ENCODE measurements around the gene FAM163B.
"Not testable (repeated sequence)": the region's sequence is repeated elsewhere in the genome, so short reads cannot be mapped to it uniquely, and the experiment has no call there.

FAM163B gene

GRCh38 chr9:133569121-133569785 lies 39.9 kb downstream of the FAM163B start:
- no peak for TF ChIP-seq CTCF (IDR thresholded peaks at IDR 0.05; ENCODE audit: borderline replicate concordance, insufficient read depth, low read depth, low read length)
- H3K4me3 ChIP-seq (ENCODE audit: low read depth, low read length) = no peak overlapping the region

- no peak overlapping the region for H3K4me3 ChIP-seq (ENCODE audit: low read depth, low read length)
- no peak for TF ChIP-seq CTCF (IDR thresholded peaks at IDR 0.05; ENCODE audit: borderline replicate concordance, insufficient read depth, low read depth, low read length)
These were observed 41.0 kb downstream of the FAM163B start for GRCh38 chr9:133568186-133568585.

GRCh38 chr9:133566817-133567216 lies 42.4 kb downstream of the FAM163B start:
- no peak for TF ChIP-seq CTCF (IDR thresholded peaks at IDR 0.05; ENCODE audit: borderline replicate concordance, insufficient read depth, low read depth, low read length)
- H3K4me3 ChIP-seq (ENCODE audit: low read depth, low read length) = no peak overlapping the region

GRCh38 chr9:133566382-133566781 lies 42.8 kb downstream of the FAM163B start:
- no peak for TF ChIP-seq CTCF (IDR thresholded peaks at IDR 0.05; ENCODE audit: borderline replicate concordance, insufficient read depth, low read depth, low read length)
- no peak overlapping the region for H3K4me3 ChIP-seq (ENCODE audit: low read depth, low read length)

- H3K4me3 ChIP-seq (ENCODE audit: low read depth, low read length) = no peak overlapping the region
- TF ChIP-seq CTCF (IDR thresholded peaks at IDR 0.05; ENCODE audit: borderline replicate concordance, insufficient read depth, low read depth, low read length) = no peak
These were observed 44.6 kb downstream of the FAM163B start for GRCh38 chr9:133564451-133565116.

GRCh38 chr9:133563814-133564213 lies 45.4 kb downstream of the FAM163B start:
- H3K4me3 ChIP-seq (ENCODE audit: low read depth, low read length) = not testable (repeated sequence)

- TF ChIP-seq CTCF (IDR thresholded peaks at IDR 0.05; ENCODE audit: borderline replicate concordance, insufficient read depth, low read depth, low read length) = no peak
These were observed 45.8 kb downstream of the FAM163B start for GRCh38 chr9:133563291-133563796.

More at GRCh38 chr9:133563291-133563796, 45.8 kb downstream of the FAM163B start:
- H3K4me3 ChIP-seq (ENCODE audit: low read depth, low read length) = no peak overlapping the region
